Neural progenitor cell (in vitro differentiated cells): ENCODE results near the gene OGFOD2. TPM values are rescaled to one million over a fixed set of nuclear protein-coding genes. Genes with fewer than 3 reads are reported as not detected.

Source experiments
- DNase-seq: peaks from one replicate; pipeline ENCODE4 v3.0.0-alpha.2; 2016; ENCODE audit warnings: low spot score
- H2AFZ ChIP-seq: fragments of 200-600 bp; sonication (generic); replicated peaks from 2 replicates; pipeline ENCODE4 v1.6.1; 2016; ENCODE audit warnings: antibody characterized with exemption
- H3F3A ChIP-seq: fragments of 200-600 bp; sonication (generic); 2 replicates; pipeline ENCODE4 v1.6.1; 2016; ENCODE audit warnings: antibody characterized with exemption, low read depth
- H3K27ac ChIP-seq: fragments of 200-600 bp; sonication (generic); 2 replicates; pipeline ENCODE4 v1.5.1; 2016; ENCODE audit warnings: mild to moderate bottlenecking
- H3K27me3 ChIP-seq: fragments of 200-600 bp; sonication (generic); 2 replicates; pipeline ENCODE4 v1.6.1; 2016; ENCODE audit warnings: mild to moderate bottlenecking, moderate library complexity
- H3K36me3 ChIP-seq: fragments of 200-600 bp; sonication (generic); 2 replicates; pipeline ENCODE4 v1.5.1; 2016
- H3K4me1 ChIP-seq: fragments of 200-600 bp; sonication (generic); 2 replicates; pipeline ENCODE4 v1.6.1; 2016; ENCODE audit warnings: mixed run types
- H3K4me2 ChIP-seq: fragments of 200-600 bp; sonication (generic); 2 replicates; pipeline ENCODE4 v1.6.1; 2016
- H3K4me3 ChIP-seq: fragments of 200-600 bp; sonication (generic); 2 replicates; pipeline ENCODE4 v1.5.1; 2016
- H3K79me2 ChIP-seq: fragments of 200-600 bp; sonication (generic); 2 replicates; pipeline ENCODE4 v1.6.1; 2016; ENCODE audit warnings: low read depth
- H3K9ac ChIP-seq: fragments of 200-600 bp; sonication (generic); 2 replicates; pipeline ENCODE4 v1.6.1; 2016
- H3K9me3 ChIP-seq: fragments of 200-600 bp; sonication (generic); 2 replicates; pipeline ENCODE4 v1.5.1; 2016; ENCODE audit warnings: low read depth
- H4K20me1 ChIP-seq: fragments of 200-600 bp; sonication (generic); 2 replicates; pipeline ENCODE4 v1.6.1; 2016; ENCODE audit warnings: low read depth
- H3K27ac Mint-ChIP-seq: 3 replicates; pipeline ENCODE4 v1.8.0; 2021; ENCODE audit warnings: mixed read lengths
- H3K27me3 Mint-ChIP-seq: 2 replicates; pipeline ENCODE4 v1.8.0; 2022; ENCODE audit warnings: low read depth, mild to moderate bottlenecking, inconsistent platforms, moderate library complexity, mixed read lengths; ENCODE audit not compliant: insufficient read depth
- H3K36me3 Mint-ChIP-seq: 3 replicates; pipeline ENCODE4 v1.8.0; 2021; ENCODE audit warnings: mixed read lengths
- H3K4me1 Mint-ChIP-seq: 3 replicates; pipeline ENCODE4 v1.8.0; 2021; ENCODE audit warnings: mixed read lengths
- H3K4me3 Mint-ChIP-seq: 3 replicates; pipeline ENCODE4 v1.8.0; 2021; ENCODE audit warnings: mild to moderate bottlenecking, moderate library complexity, mixed read lengths
- H3K9me3 Mint-ChIP-seq: 3 replicates; pipeline ENCODE4 v1.8.0; 2020; ENCODE audit warnings: mixed read lengths
- EZH2 ChIP-seq: fragments of 200-600 bp; sonication (generic); IDR thresholded peaks from 2 replicates; pipeline ENCODE4 v1.6.1; 2017; ENCODE audit warnings: antibody characterized with exemption, mild to moderate bottlenecking, moderate library complexity
- EZH2phosphoT487 ChIP-seq: fragments of 200-600 bp; sonication (generic); IDR thresholded peaks from 2 replicates; pipeline ENCODE4 v1.6.1; 2017; ENCODE audit warnings: antibody characterized with exemption
- total RNA-seq: library from RNA; depleted of rRNA; stranded (reverse); fragments of >200 nt; gene quantifications from 2 replicates; pipeline ENCODE4 v1.2.3, GENCODE V29; 2015; ENCODE audit warnings: low replicate concordance
- TF ChIP-seq, protein P1 (sequence below): fragments of 200-600 bp; sonication (generic); IDR thresholded peaks from 2 replicates; pipeline ENCODE4 v1.5.1; 2017; ENCODE audit warnings: antibody characterized with exemption, mild to moderate bottlenecking

The OGFOD2 gene
- total RNA-seq, 1 donor from 2014 or later = 9.9 TPM

- no peak overlapping the region for H2AFZ ChIP-seq
- TF ChIP-seq, protein P1, sequence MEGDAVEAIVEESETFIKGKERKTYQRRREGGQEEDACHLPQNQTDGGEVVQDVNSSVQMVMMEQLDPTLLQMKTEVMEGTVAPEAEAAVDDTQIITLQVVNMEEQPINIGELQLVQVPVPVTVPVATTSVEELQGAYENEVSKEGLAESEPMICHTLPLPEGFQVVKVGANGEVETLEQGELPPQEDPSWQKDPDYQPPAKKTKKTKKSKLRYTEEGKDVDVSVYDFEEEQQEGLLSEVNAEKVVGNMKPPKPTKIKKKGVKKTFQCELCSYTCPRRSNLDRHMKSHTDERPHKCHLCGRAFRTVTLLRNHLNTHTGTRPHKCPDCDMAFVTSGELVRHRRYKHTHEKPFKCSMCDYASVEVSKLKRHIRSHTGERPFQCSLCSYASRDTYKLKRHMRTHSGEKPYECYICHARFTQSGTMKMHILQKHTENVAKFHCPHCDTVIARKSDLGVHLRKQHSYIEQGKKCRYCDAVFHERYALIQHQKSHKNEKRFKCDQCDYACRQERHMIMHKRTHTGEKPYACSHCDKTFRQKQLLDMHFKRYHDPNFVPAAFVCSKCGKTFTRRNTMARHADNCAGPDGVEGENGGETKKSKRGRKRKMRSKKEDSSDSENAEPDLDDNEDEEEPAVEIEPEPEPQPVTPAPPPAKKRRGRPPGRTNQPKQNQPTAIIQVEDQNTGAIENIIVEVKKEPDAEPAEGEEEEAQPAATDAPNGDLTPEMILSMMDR = peak; percentile 86
- TF ChIP-seq EZH2phosphoT487 (no peak), EZH2 (no peak)
- H3K27me3 Mint-ChIP-seq = peaks cover 9% of the 10 kb centered on the region
- no peak overlapping the region for H3K4me3 ChIP-seq
- H3K9ac ChIP-seq = no peak overlapping the region
- H3K9me3 Mint-ChIP-seq = no peaks in the 10 kb centered on the region
- no peak overlapping the region for H3K27ac ChIP-seq
- H3K4me1 ChIP-seq = no peaks in the 10 kb centered on the region
- H3K79me2 ChIP-seq = no peaks in the 10 kb centered on the region
- peak; percentile 84 for DNase-seq
- H3K4me1 Mint-ChIP-seq = peaks cover 2% of the 10 kb centered on the region
- H3K36me3 Mint-ChIP-seq = no peaks in the 10 kb centered on the region
- H3F3A ChIP-seq = no peaks in the 10 kb centered on the region
- no peak overlapping the region for H3K4me3 Mint-ChIP-seq
- H3K4me2 ChIP-seq = no peak overlapping the region
- no peak overlapping the region for H3K27ac Mint-ChIP-seq
- H4K20me1 ChIP-seq = no peaks in the 10 kb centered on the region
- H3K27me3 ChIP-seq = no peaks in the 10 kb centered on the region
- H3K36me3 ChIP-seq = no peaks in the 10 kb centered on the region
- H3K9me3 ChIP-seq = no peaks in the 10 kb centered on the region
Observed at GRCh38 chr12:122951979-122952892, 22.8 kb upstream of the OGFOD2 start.

DNA sequence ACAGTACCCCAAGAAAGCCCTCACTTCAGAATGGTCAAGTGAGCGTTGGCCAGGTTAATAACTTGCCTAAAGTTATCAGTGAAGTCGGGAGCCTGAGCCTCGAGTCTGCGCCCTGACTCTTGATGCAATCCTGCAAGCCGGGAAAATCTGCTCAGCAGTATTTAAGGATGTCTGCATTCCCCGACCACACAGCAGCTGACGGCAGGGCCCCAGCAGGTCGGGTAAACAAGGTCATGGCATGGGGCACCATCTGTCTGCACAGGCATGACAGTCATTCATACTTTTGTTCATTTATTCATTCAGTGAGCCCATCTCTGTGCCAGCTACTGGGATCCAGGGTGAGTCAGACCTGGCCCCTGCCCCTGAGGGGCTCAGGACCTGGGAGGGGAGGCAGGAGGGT lies 19.9 kb upstream of the OGFOD2 start:
- no peak for DNase-seq
- Mint-ChIP-seq H3K4me3 (no peak overlapping the region), H3K27ac (no peak overlapping the region), H3K36me3 (no peaks in the 10 kb centered on the region), H3K9me3 (no peaks in the 10 kb centered on the region), H3K4me1 (peaks cover 2% of the 10 kb centered on the region), H3K27me3 (peaks cover 9% of the 10 kb centered on the region)
- H3K4me3 ChIP-seq = no peak overlapping the region
- H3K9ac ChIP-seq = no peak overlapping the region
- no peak overlapping the region for H3K4me2 ChIP-seq
- no peaks in the 10 kb centered on the region for H3K79me2 ChIP-seq
- no peak overlapping the region for H3K27ac ChIP-seq
- H4K20me1 ChIP-seq = no peaks in the 10 kb centered on the region
- no peaks in the 10 kb centered on the region for H3K4me1 ChIP-seq
- no peak overlapping the region for H2AFZ ChIP-seq
- no peaks in the 10 kb centered on the region for H3K9me3 ChIP-seq
- no peaks in the 10 kb centered on the region for H3K27me3 ChIP-seq
- H3K36me3 ChIP-seq = no peaks in the 10 kb centered on the region
- no peaks in the 10 kb centered on the region for H3F3A ChIP-seq
- TF ChIP-seq, protein P1 = no peak
- TF ChIP-seq EZH2phosphoT487 (no peak), EZH2 (no peak)

- peaks cover 9% of the 10 kb centered on the region for H3K27me3 Mint-ChIP-seq
- no peak for TF ChIP-seq EZH2
- no peak for TF ChIP-seq EZH2phosphoT487
- TF ChIP-seq, protein P1 = no peak
- Histone ChIP-seq H3K79me2 (no peaks in the 10 kb centered on the region), H2AFZ (no peak overlapping the region), H3K4me1 (no peaks in the 10 kb centered on the region), H3K27me3 (no peaks in the 10 kb centered on the region), H3K4me3 (no peak overlapping the region), H3K36me3 (no peaks in the 10 kb centered on the region), H4K20me1 (no peaks in the 10 kb centered on the region), H3K4me2 (no peak overlapping the region), H3K9ac (no peak overlapping the region), H3K27ac (no peak overlapping the region), H3F3A (no peaks in the 10 kb centered on the region), H3K9me3 (no peaks in the 10 kb centered on the region)
- H3K36me3 Mint-ChIP-seq = no peaks in the 10 kb centered on the region
- DNase-seq = no peak
- no peak overlapping the region for H3K4me3 Mint-ChIP-seq
- H3K27ac Mint-ChIP-seq = no peak overlapping the region
- no peaks in the 10 kb centered on the region for H3K9me3 Mint-ChIP-seq
- peaks cover 2% of the 10 kb centered on the region for H3K4me1 Mint-ChIP-seq
Observed at GRCh38 chr12:122956035-122956434, 19.0 kb upstream of the OGFOD2 start.
